ENCODE data around the gene CBL.

- TF ChIP-seq POLR2A (IDR thresholded peaks at IDR 0.05; ENCODE audit: low read depth, low read length) (no peak), SPI1 (IDR thresholded peaks at IDR 0.05; ENCODE audit: low read depth, low read length) (no peak), TAF1 (IDR thresholded peaks at IDR 0.05; ENCODE audit: low read depth, low read length) (no peak), POLR2AphosphoS5 (IDR thresholded peaks at IDR 0.05; ENCODE audit: low read depth, low read length) (no peak), PAX5 (IDR thresholded peaks at IDR 0.05; ENCODE audit: insufficient read depth, low read length, severe bottlenecking) (no peak), POU2F2 (IDR thresholded peaks at IDR 0.05; ENCODE audit: low read depth, low read length) (no peak)
Observed at GRCh38 chr11:119267645-119268044, 61.5 kb downstream of the CBL start.

All from GM12891 (cell line).